C4-2B (cell line): ENCODE measurements around the gene MT1X.

Source experiments
- CTCF ChIP-seq: fragments of 450-650 bp; conservative IDR thresholded peaks from 2 replicates; pipeline ENCODE4 v1.5.1; 2017; ENCODE audit warnings: mild to moderate bottlenecking
- ZFX ChIP-seq: fragments of 450-650 bp; IDR thresholded peaks from 2 replicates; pipeline ENCODE4 v1.6.1; 2017

GRCh38 chr16:56664506-56664905 is 17.8 kb upstream of the MT1X start:
- TF ChIP-seq CTCF (no peak), ZFX (no peak)
